ENCODE measurements around the gene RPTOR.

Gene RPTOR

DNA sequence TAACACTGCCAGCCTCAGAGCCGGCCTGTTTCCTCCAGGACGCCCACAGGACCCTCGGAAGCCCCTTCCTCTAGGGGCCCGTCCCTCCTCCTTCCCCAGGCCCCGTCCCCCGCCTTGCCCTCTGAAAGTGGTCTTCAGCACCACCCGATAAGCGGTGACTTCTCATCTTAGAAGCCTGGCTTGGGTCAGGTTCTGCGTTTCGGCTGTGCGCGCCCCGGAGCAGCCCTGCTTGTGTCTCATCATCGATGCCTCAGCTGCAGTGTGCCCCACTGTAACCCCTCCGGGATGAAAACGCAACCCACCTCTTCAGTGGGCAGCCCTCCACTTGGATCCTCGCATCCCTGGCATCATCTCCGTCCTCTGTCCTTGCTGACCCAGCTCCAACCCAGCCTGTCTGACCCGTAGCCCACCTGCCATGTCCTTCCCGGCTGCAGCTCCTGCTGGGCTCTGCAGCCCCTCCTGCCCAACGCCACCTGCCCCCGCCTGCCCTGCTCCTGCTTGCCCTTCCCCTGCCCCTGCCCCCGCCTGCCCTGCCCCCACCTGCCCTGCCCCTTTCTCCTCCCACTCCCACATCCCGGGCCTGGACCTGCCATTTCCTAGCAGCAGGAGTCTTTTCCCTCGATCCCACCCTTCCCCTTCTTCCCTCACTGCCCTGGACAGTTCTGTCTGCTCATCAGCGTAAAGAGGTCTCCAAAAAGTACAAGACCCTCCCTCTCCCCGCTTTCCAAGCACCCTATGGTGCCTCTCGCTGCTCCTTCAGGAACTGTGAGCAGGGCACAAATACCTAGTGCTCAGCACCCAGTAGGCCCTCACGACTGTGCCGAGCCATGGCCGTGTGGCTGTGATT, 334.5 kb downstream of the RPTOR start:
- DNase-seq (ENCODE audit: low spot score): no peak

DNA sequence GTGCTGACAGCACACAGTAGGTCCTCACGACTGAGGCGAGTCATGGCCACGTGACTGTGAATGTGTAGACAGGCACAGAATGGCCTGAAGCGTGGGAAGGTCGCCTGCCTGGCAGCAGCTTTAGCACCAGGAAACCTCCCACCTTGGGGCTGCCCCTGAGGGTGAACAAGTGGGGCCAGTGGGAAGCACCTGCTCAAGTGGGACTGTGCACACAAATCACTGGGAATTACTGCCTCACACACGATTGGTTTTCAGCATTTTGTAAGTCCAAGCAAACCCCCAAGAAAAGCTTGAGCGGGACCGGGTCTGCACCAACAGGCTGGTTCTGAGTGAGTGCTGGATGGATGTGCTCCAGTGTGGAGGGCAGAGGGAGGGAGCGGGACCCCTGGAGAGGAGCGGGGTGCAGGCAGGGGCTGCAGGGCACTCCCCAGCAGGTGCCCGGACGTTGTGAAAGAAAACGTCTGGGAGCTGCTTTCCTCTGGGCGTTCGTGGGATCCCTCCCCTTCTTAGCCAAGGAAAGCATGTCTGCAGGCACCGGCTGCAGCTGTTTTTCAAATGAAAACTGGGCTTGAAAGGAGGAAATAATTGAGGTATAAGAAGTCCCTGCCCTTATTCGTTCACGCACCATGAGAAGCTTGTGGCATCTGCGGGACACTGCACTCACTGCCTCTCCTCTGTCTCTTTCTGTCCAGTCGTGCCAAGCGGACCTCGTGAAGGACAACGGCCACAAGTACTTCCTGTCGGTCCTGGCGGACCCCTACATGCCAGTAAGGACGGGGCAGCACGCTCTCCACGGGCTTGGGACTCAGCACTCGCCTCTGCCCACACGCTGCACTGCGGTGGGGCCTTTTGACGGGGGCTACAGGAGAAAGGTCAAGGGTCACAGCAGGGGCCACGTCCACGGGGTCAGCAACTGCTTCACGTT, 335.3 kb downstream of the RPTOR start:
- DNase-seq (ENCODE audit: low spot score): no peak

DNA sequence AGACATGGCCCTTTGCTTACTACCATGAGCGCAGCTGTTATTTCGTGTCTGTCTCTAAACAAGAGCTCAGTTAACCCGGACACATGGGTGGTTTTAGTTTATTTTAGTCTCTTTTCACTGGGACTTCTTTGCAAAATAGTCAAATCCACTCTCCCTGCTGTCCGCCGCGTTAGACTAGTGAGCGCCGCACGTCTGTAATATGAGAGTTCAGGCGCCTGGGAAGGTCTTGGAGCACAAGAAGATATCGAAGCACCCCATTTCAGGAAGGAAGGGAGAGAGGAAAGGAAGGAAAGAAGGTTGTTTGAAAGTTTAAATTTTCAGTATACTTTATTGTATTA, 336.0 kb downstream of the RPTOR start:
- no peak for DNase-seq (ENCODE audit: low spot score)

- no peak for DNase-seq (ENCODE audit: low spot score)
Measured at GRCh38 chr17:80881306-80881705, 336.7 kb downstream of the RPTOR start.

- no peak for DNase-seq (ENCODE audit: low spot score)
Measured at GRCh38 chr17:80882323-80882722, 337.7 kb downstream of the RPTOR start.

DNA sequence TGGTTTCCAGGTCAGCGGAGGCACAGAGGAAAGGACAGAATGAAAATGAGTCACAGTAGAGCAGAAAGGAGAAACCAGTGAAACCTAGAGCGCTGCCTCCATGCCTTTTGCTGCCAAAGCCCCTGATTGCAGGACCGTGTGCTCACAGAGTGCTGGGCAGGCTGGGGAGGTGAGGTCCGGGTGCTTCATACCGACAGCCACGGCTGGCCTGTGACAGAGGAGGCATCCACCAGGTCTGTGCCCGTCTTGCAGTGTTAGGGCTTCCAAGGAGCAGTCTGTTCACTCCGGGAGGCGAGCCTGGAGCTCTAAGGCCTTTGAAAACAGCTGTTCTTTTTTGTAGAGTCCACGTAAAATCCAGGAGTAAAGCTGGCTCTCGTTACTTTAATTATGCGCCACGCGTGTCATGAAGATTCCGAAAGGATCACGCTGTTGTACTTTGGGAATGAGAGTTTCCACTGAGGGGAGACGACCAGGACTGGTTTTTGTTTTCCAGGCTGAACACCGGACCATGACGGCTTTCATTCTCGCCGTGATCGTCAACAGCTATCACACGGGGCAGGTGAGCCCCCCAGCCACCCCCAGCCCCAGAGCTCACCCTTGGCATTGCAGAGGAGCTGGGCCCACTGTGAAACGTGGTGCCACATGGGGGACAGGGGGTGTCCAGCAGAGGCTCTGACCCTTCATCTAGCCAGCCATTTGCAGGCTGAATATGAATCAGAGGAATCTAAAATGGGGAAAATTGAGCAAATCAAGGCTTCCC, 338.5 kb downstream of the RPTOR start:
- no peak for DNase-seq (ENCODE audit: low spot score)

DNA sequence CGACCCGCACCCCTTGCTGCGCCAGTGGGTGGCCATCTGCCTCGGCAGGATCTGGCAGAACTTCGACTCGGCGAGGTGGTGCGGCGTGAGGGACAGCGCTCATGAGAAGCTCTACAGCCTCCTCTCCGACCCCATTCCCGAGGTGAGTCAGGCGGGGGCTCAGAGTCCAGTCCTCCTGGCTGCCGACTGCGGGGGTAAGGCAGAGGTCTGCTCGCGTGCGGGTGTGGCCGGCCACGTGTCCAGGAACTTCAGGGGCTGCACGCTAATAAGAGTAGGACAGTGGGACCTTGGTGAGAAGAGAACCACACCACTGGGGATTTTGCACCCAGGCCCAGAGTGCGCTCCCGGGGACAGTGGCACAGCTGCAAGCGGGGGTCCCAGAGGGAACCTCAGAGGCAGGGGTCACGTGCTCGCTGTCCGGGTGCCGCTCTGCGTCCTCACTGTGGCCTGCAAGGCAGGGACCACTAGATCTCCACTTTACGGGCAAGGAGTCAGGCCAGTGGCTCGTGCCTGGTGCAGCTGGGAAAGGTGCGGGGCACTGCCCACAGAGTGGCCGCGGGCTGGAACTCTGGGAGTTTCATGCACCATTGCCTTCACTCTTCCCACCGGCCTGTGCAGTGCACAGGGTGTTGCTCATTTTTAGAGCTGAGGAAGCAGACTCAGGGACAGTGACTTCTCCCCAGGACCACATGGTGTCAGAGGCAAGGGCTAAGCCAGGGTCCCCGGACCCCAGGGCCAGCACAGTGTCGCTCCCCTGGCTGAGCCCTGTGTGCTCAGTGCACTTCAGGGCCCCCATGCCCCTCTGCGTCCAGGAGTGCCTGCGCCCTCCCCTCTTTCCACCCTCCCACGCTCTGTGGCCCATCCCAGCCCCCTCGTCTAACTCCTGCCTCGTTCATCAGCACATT, 339.4 kb downstream of the RPTOR start:
- DNase-seq (ENCODE audit: low spot score): no peak

DNA sequence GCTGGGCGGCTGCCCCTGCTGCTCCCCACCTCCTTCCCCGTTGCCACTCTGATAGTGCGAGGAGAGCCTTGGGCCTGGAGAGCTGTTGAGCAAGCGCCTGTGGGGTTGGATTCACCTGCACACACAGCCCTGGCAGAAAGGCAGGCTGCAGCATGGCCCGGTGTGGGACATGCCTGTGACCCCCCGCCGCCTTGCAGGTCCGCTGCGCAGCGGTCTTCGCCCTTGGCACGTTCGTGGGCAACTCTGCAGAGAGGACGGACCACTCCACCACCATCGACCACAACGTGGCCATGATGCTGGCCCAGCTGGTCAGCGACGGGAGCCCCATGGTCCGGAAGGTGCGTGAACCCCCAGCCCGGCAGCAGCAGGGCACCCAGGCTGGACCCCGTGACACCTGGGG, 340.2 kb downstream of the RPTOR start:
- DNase-seq (ENCODE audit: low spot score): no peak

DNA sequence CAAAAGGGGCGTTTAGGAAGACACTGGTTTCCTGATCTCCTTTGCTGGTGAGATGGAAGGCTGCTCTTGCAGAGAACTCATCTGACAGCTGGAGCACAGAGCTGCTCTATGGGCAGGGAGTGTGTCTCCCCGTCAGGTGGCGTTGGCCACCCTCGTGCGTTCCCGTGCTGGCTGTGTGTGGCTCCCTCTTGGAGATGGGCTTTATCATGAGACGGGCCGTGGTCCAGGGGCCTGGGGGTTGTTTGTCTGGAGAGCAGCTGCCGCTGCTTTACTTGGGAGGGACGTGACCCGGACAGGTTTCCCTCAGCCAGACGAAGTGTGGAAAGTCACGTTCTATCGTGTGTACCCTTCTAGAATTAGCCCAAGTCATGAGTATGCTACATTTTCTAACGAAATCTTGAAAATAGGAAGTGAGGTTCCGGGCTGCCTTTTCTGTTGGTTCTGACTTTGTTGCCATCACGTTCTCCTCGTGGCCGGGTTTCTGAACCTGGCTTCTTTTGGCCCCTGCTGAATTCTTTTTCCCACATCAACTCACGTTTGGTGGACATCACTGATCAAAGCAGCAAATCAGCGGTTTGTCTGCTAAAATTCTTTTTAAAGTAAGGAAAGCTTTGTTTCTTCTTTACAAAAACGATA, 341.4 kb downstream of the RPTOR start:
- no peak for DNase-seq (ENCODE audit: low spot score)

GRCh38 chr17:80886641-80887573, 342.3 kb downstream of the RPTOR start:
- DNase-seq (ENCODE audit: low spot score): no peak

DNA sequence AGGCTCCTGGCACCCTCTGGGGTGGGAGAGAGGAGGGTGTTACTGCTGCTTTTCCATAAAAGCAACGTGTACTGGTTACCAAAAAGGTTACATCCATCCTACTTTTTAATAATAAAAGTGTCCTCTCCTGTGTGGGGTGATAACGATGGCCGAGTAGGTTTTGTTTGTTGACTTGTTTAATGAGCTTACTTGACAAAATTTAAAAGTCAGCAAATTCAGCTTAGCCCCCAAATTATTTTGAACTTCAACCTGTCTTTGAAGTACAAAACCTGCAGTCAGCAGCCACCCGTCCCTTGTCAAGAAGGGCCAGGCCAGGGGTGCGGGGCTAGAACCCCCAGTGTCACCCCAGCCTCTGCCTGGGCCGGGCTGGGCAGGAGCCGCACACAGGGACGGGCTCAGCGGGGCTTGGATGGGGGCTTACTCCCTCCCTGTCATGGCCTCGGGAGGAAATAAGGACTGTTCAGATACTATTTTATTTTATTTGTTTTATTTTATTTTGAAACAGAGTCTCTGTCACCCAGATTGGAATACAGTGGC, 343.1 kb downstream of the RPTOR start:
- DNase-seq (ENCODE audit: low spot score): no peak

GRCh38 chr17:80888276-80889160, 343.9 kb downstream of the RPTOR start:
- DNase-seq (ENCODE audit: low spot score): no peak

DNA sequence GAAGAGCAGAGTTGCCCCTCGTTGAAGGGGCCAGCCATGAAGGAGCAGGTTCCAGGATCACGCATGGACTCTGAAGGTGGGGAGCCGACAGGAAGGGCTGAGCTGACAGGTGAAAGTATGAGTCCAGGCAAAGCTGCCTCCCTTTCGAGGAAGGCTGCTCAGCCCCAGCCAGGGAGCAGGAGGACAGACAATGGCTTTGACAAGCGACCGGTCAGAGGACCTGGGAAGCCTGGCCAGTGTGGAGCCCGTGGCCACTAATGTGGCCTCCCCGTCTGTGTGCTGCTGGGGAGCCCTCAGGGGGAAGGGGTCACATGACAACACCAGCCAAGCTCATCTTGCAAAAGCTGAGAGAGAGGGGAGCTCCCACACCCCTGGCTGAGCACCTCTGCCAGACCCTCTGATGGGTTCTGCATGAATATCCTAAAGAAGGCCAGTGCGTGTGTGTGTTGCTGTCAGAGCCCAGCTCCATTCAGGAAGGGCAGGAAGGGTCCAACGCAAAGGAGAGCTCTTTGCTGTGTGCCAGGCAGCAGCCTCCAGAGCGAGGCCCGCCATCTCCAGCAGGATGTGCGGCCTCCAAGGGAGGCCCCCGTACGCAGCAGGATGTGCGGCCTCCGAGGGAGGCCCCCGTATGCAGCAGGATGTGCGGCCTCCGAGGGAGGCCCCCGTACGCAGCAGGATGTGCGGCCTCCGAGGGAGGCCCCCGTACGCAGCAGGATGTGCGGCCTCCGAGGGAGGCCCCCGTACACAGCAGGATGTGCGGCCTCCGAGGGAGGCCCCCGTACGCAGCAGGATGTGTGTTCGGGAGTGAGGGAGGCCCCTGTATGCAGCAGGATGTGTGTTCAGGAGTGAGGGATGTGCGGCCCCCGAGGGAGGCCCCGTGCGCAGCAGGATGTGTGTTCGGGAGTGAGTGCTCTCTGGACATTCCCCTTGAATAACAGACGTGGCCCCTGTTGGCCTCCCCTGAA, 344.9 kb downstream of the RPTOR start:
- no peak for DNase-seq (ENCODE audit: low spot score)

GRCh38 chr17:80890196-80890920, 345.7 kb downstream of the RPTOR start:
- no peak for DNase-seq (ENCODE audit: low spot score)

- no peak for DNase-seq (ENCODE audit: low spot score)
Measured at GRCh38 chr17:80890921-80891396, 346.3 kb downstream of the RPTOR start.

DNA sequence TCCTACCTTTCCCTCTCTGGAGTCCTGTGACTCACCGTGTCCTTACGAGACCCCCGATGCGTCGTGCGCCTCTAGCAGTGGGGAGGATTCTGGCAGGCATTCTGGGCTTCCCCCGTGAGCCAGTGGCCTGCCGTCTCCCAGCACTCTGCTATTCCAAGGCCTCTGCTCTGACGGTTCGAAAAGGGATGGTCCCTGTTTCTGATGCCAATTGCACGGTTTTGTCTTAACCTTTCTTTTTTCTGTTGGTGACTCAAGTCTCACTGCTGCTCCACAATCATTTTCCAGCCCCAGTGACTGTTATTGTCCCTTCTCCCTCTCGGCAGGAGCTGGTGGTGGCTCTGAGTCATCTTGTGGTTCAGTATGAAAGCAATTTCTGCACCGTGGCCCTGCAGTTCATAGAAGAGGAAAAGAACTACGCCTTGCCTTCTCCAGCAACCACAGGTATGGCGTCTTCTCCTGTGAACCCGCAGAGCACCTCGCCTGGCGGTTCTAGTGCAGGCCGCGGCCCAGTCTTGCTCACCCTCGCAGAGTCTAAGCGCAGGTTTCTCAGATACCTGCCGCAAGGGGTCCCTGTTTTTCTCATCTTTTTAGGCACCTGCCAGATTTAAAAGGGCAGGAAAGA, 346.9 kb downstream of the RPTOR start:
- DNase-seq (ENCODE audit: low spot score): peak; percentile 94
